Esophagus muscularis mucosa (tissue), 4 donors: ENCODE data around the gene DECR2. TPM values are rescaled to one million over a fixed set of nuclear protein-coding genes. Genes with fewer than 3 reads are reported as not detected.
A peak's percentile ranks its signal among the peaks of the same experiment; 100 is the strongest.

ENCODE experiments used
- DNase-seq: peaks from one replicate; pipeline ENCODE4 v3.0.0-alpha.2; 2017; ENCODE audit errors: extremely low spot score
- H3K27ac ChIP-seq, 4 donors: fragments of 200-600 bp; sonication (generic); replicated peaks in 1 of 4; 1 replicate in 3 of 4; 2 replicates in 1 of 4; pipeline ENCODE4 v1.5.1; 2016 to 2019; ENCODE audit warnings: mild to moderate bottlenecking in 1 of 4
- H3K27me3 ChIP-seq, 4 donors: fragments of 200-600 bp; sonication (generic); one replicate each; pipeline versions ENCODE4 v1.5.1 to v1.6.0; 2016 to 2019
- H3K36me3 ChIP-seq, 4 donors: fragments of 200-600 bp; sonication (generic); one replicate each; pipeline ENCODE4 v1.5.1; 2016 to 2019
- H3K4me1 ChIP-seq, 4 donors: fragments of 200-600 bp; sonication (generic); one replicate each; pipeline ENCODE4 v1.5.1; 2016 to 2019
- H3K4me3 ChIP-seq, 4 donors: fragments of 200-600 bp; sonication (generic); 1 replicate in 2 of 4; 2 replicates in 2 of 4; pipeline ENCODE4 v1.5.1; 2016 to 2019; ENCODE audit warnings: mild to moderate bottlenecking in 4 of 4, moderate library complexity in 1 of 4
- H3K9me3 ChIP-seq, 4 donors: fragments of 200-600 bp; sonication (generic); 1 replicate in 3 of 4; 2 replicates in 1 of 4; pipeline ENCODE4 v1.5.1; 2016 to 2019
- EP300 ChIP-seq: sonication (generic); formaldehyde crosslinking; IDR thresholded peaks from one replicate; pipeline ENCODE4 v1.6.1; 2017; ENCODE audit warnings: antibody characterized with exemption
- POLR2A ChIP-seq: fragments of 450-650 bp; IDR thresholded peaks from one replicate; pipeline ENCODE4 v1.6.1; 2017; ENCODE audit warnings: antibody characterized with exemption, moderate library complexity, mild to moderate bottlenecking, low read depth
- POLR2AphosphoS5 ChIP-seq, 2 donors: sonication (generic); formaldehyde crosslinking; IDR thresholded peaks; one replicate each; pipeline ENCODE4 v1.6.1; 2017; ENCODE audit warnings: antibody characterized with exemption in 2 of 2
- WGBS: methylation state at CpG from one replicate; pipeline ENCODE4 v1.1.5; 2018; 5-methylcytosine and 5-hydroxymethylcytosine counted together
- intact Hi-C: fragments of 100-400 bp; cut with DNase I; formaldehyde crosslinking; loops from one replicate; pipeline ENCODE4 v1.15.1; 2023
- total RNA-seq, 4 donors: library from RNA; depleted of rRNA; stranded (reverse); fragments of >200 nt; gene quantifications; one replicate each; pipeline versions ENCODE4 v1.1.0 to v1.2.1, GENCODE V29; 2016
- TF ChIP-seq, protein P1 (sequence below), 3 experiments: fragments of 200-600 bp in 2 of 3; fragments of 450-650 bp in 1 of 3; sonication (generic) in 2 of 3; IDR thresholded peaks; one replicate each; pipeline ENCODE4 v1.5.1; 2017 to 2019; ENCODE audit warnings: antibody characterized with exemption in 3 of 3, mild to moderate bottlenecking in 2 of 3, moderate library complexity in 1 of 3

The DECR2 gene
- total RNA-seq, 4 donors from 2014 or later: 11.8 to 18.3 (median 17.4) TPM

DNA sequence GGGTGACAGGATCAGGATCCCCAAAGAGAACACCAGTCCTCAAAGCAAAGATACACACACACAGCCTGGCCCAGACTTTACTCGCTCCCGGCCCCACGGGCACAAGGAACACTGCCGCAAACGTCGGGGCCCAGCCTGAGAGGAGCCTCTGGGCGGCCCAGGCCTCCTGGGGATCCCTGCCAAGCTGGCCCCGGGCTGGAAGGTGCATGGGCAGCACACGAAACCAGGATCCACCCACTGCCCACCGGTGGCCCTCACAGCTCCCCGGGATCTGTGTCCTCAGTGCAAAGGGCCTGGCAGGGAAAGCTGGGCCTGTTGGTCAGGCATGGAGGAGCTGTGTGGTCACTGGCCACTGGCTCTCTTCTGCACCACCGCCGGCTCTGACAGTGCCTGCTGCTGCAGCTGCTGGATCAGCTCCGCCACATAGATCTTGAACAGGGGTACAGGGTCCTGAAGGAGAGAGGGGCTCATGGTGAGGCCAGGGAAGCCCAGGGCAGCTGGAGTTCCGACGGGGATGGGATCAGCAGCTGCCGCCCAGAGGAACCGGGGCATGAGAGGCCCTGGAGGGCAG lies 34.3 kb upstream of the DECR2 start:
- peaks cover 0 to 26% (median 0%) of the 10 kb centered on the region in 4 donors for H3K27me3 ChIP-seq
- TF ChIP-seq, protein P1, sequence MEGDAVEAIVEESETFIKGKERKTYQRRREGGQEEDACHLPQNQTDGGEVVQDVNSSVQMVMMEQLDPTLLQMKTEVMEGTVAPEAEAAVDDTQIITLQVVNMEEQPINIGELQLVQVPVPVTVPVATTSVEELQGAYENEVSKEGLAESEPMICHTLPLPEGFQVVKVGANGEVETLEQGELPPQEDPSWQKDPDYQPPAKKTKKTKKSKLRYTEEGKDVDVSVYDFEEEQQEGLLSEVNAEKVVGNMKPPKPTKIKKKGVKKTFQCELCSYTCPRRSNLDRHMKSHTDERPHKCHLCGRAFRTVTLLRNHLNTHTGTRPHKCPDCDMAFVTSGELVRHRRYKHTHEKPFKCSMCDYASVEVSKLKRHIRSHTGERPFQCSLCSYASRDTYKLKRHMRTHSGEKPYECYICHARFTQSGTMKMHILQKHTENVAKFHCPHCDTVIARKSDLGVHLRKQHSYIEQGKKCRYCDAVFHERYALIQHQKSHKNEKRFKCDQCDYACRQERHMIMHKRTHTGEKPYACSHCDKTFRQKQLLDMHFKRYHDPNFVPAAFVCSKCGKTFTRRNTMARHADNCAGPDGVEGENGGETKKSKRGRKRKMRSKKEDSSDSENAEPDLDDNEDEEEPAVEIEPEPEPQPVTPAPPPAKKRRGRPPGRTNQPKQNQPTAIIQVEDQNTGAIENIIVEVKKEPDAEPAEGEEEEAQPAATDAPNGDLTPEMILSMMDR (IDR thresholded peaks at IDR 0.05): no peak
- TF ChIP-seq EP300 (no peak), POLR2AphosphoS5 (IDR thresholded peaks at IDR 0.05) (no peak), POLR2A (no peak)
- no peak overlapping the region for H3K4me3 ChIP-seq
- DNase-seq: no peak
- 85% methylated on average over 9 of the region's 18 CpGs for WGBS
- intact Hi-C loops: no loop called here
- H3K4me1 ChIP-seq: peaks cover 14 to 27% (median 24%) of the 10 kb centered on the region in 4 donors
- H3K27ac ChIP-seq: no peak overlapping the region
- peaks cover 29 to 46% (median 44%) of the 10 kb centered on the region in 4 donors for H3K36me3 ChIP-seq
- no peaks in the 10 kb centered on the region for H3K9me3 ChIP-seq

DNA sequence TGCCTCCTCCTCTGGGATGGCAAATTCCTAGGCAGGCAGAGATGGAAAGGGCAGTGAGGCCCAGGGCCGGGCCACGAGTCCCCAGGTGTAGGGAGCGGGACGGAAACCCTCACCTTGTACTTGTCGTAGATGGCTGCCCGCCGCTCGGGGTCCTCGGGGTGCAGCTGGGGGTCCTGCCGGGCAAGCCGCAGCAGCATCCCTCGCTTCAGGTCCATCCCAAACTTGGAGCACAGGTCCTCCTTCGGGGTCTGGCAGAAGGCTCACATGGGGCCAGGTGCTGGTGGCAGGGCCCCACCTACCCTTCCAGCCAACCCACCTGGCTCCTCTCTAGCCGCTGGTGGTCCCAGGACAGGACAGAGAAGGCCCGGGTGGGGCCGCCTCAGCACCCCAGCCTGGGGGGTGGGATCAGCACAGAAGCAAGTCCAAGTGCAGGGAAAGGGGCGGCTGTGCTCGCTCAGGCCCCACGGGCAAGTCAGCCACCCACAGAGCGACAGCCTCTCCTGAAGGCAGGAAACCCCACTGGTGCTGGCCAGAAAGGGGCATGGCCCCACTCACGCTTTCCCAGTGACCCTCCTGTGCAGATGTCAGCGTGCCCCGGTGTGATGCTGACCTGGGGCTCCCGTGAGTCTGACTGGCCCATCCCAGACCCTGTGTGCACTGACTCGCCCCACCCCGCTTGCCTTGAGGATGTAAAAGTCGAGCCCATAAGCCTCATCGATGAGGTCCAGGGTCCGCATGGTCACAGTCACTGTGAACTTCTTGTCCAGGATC lies 33.1 kb upstream of the DECR2 start:
- no peaks in the 10 kb centered on the region for H3K9me3 ChIP-seq
- intact Hi-C loops: no loop called here
- 91% methylated on average over 18 of the region's 29 CpGs for WGBS

DNA sequence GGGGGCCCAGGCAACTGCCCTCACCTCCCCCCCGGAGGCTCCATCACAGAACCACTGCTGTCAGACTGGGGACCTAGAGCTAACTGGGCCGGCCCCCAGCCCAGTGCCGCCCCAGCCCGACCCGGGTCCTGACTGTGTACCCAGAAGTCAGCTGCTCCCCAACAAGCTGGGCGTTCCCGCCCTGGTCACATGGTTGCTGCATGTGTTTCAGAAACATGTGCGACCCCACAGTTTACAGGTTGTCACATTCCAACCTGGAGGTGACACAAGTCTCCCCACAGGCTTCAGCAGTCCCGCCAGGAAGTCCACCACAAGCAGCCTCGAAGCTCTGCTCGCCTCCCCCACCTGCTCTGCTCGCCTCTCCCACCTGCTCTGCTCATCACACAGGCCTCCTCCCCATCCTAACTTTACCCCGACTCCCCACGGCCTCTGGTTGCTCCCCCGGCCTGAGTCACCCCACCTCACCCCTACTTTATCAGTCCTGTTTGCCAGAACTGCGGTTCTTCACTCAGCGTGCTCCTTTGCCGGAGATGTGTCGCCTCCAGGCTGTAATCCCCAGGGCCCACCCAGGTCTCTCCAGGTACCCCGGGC lies 32.3 kb upstream of the DECR2 start:
- peak overlapping the region in 3 of 4 donors; percentile 56 to 62 (median 57) for H3K4me3 ChIP-seq
- H3K9me3 ChIP-seq: no peaks in the 10 kb centered on the region
- no peak for DNase-seq
- 86% methylated on average over 16 of the region's 20 CpGs for WGBS
- no peak for TF ChIP-seq EP300
- TF ChIP-seq POLR2AphosphoS5 (IDR thresholded peaks at IDR 0.05): no peak
- no peak for TF ChIP-seq POLR2A
- TF ChIP-seq, protein P1 (IDR thresholded peaks at IDR 0.05): no peak
- intact Hi-C loops: no loop called here
- H3K27ac ChIP-seq: no peak overlapping the region
- H3K4me1 ChIP-seq: peaks cover 14 to 26% (median 23%) of the 10 kb centered on the region in 4 donors
- peaks cover 0 to 7% (median 0%) of the 10 kb centered on the region in 4 donors for H3K27me3 ChIP-seq
- H3K36me3 ChIP-seq: peaks cover 36 to 66% (median 62%) of the 10 kb centered on the region in 4 donors

More for the DNA sequence above, 33.1 kb upstream of the DECR2 start:
- Histone ChIP-seq H3K4me3 (no peak overlapping the region), H3K27me3 (peaks cover 0 to 15% (median 0%) of the 10 kb centered on the region in 4 donors), H3K4me1 (peaks cover 14 to 26% (median 23%) of the 10 kb centered on the region in 4 donors), H3K36me3 (peaks cover 29 to 58% (median 55%) of the 10 kb centered on the region in 4 donors), H3K27ac (no peak overlapping the region)
- TF ChIP-seq POLR2AphosphoS5 (IDR thresholded peaks at IDR 0.05) (no peak), EP300 (no peak), POLR2A (no peak)
- TF ChIP-seq, protein P1 (IDR thresholded peaks at IDR 0.05): no peak
- no peak for DNase-seq

DNA sequence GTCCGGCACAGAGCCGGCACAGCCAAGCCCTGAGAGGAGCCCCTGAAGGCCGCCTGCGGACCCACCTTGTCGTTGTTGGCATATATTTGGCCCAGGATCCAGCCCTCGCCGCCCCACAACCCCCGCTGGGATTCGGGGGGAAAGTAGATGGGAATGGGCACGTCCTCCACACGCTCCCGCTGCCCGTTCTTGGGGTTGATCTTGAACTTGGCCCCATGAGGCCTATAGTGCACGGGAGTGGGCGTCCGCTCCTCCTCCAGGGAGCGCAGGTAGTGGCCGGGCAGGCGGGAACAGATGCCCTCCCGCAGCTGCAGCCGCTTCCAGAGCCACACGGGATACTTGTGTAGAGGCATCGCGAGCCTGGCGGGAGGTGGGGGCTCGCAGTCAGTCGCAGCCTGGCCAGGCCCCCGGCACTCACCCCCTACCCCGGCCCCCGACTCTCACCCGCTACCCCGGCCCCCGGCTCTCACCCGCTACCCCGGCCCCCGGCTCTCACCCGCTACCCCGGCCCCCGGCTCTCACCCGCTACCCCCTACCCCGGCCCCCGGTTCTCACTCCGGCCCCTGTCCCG lies 31.7 kb upstream of the DECR2 start:
- DNase-seq: no peak
- intact Hi-C loops: loop anchor here (1.0 kb wide), 1 partner anchor 17 kb away; no protein-coding TSS in a partner anchor

More for the DNA sequence above, 31.7 kb upstream of the DECR2 start:
- TF ChIP-seq, protein P1 (IDR thresholded peaks at IDR 0.05): no peak
- TF ChIP-seq POLR2A (no peak), EP300 (no peak), POLR2AphosphoS5 (IDR thresholded peaks at IDR 0.05) (no peak)
- peaks cover 42 to 72% (median 68%) of the 10 kb centered on the region in 4 donors for H3K36me3 ChIP-seq
- peak overlapping the region; percentile 56 to 62 (median 60) for H3K4me3 ChIP-seq
- H3K27me3 ChIP-seq: peaks cover 0 to under 1% (median 0%) of the 10 kb centered on the region in 4 donors
- peaks cover 14 to 26% (median 23%) of the 10 kb centered on the region in 4 donors for H3K4me1 ChIP-seq
- H3K27ac ChIP-seq: peak overlapping the region in 3 of 4 donors; percentile 68 to 84 (median 73)
- H3K9me3 ChIP-seq: no peaks in the 10 kb centered on the region
- 66% methylated on average over 7 of the region's 44 CpGs for WGBS
